WTC11 (cell line): ENCODE data around the gene AMMECR1L.

Experiments used
- CBFB ChIP-seq: sonication (generic); formaldehyde crosslinking; IDR thresholded peaks from 2 replicates; pipeline ENCODE4 v1.8.1; 2022; ENCODE audit warnings: mild to moderate bottlenecking, low read depth, missing genetic modification reagents
- SMAD3 ChIP-seq: sonication (generic); formaldehyde crosslinking; IDR thresholded peaks from 2 replicates; pipeline ENCODE4 v1.8.0; 2022; ENCODE audit warnings: missing genetic modification reagents, mild to moderate bottlenecking, borderline replicate concordance
- SOX15 ChIP-seq: fragments of 250-450 bp; sonication (Bioruptor Pico); IDR thresholded peaks from 2 replicates; pipeline ENCODE4 v1.9.0; 2021; ENCODE audit warnings: mild to moderate bottlenecking
- TEAD4 ChIP-seq: sonication (generic); formaldehyde crosslinking; IDR thresholded peaks from 2 replicates; pipeline ENCODE4 v1.8.0; 2022; ENCODE audit warnings: mild to moderate bottlenecking, missing genetic modification reagents
- ZNF219 ChIP-seq: sonication (generic); formaldehyde crosslinking; IDR thresholded peaks from 2 replicates; pipeline ENCODE4 v1.8.0; 2023; ENCODE audit warnings: missing genetic modification reagents, mild to moderate bottlenecking, borderline replicate concordance
- TF ChIP-seq, protein P1 (sequence below): fragments of 200-600 bp; IDR thresholded peaks from 2 replicates; pipeline ENCODE4 v1.8.0; 2022; ENCODE audit warnings: antibody characterized with exemption
- TF ChIP-seq, protein P2 (sequence below): sonication (generic); formaldehyde crosslinking; IDR thresholded peaks from 2 replicates; pipeline ENCODE4 v1.8.1; 2022; ENCODE audit warnings: mild to moderate bottlenecking, moderate library complexity, missing genetic modification reagents
- TF ChIP-seq, protein P3 (sequence below): sonication (generic); formaldehyde crosslinking; IDR thresholded peaks from 2 replicates; pipeline ENCODE4 v1.8.0; 2022; ENCODE audit warnings: mild to moderate bottlenecking, missing genetic modification reagents
- TF ChIP-seq, protein P4 (sequence below): sonication (generic); formaldehyde crosslinking; IDR thresholded peaks from 2 replicates; pipeline ENCODE4 v1.8.0; 2023; ENCODE audit warnings: mild to moderate bottlenecking, missing genetic modification reagents

DNA sequence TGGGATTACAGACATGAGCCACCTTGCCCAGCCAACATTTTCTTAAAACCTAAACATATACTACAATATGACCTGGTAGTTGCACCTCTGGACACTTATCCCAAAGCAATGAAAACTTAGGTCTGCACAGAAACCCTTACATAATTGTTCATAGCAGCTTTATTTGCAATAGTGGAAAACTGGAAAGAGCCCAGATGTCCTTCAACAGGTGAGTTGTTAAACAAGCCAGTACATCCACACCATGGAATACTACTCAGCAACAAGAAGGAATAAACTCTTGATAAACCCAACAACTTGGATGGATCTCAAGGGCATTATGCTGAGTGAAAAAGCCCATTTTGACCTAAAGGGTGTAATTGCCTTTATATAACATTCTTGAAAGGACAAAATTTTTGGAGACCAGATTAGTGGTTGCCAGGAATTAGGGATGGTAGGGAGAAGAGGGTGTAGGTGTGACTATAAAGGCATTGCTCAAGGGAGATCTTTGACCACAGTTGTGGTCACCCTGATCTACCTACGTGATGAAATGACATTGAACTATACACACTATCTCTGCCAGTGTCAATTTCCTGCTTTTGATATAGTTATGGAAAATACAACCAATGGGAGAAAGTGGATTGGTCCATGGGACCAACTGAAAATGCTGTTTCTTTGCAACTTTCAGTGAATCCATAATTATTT is 11.9 kb upstream of the AMMECR1L start:
- TF ChIP-seq, protein P1, sequence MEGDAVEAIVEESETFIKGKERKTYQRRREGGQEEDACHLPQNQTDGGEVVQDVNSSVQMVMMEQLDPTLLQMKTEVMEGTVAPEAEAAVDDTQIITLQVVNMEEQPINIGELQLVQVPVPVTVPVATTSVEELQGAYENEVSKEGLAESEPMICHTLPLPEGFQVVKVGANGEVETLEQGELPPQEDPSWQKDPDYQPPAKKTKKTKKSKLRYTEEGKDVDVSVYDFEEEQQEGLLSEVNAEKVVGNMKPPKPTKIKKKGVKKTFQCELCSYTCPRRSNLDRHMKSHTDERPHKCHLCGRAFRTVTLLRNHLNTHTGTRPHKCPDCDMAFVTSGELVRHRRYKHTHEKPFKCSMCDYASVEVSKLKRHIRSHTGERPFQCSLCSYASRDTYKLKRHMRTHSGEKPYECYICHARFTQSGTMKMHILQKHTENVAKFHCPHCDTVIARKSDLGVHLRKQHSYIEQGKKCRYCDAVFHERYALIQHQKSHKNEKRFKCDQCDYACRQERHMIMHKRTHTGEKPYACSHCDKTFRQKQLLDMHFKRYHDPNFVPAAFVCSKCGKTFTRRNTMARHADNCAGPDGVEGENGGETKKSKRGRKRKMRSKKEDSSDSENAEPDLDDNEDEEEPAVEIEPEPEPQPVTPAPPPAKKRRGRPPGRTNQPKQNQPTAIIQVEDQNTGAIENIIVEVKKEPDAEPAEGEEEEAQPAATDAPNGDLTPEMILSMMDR: no peak
- TF ChIP-seq, protein P2, sequence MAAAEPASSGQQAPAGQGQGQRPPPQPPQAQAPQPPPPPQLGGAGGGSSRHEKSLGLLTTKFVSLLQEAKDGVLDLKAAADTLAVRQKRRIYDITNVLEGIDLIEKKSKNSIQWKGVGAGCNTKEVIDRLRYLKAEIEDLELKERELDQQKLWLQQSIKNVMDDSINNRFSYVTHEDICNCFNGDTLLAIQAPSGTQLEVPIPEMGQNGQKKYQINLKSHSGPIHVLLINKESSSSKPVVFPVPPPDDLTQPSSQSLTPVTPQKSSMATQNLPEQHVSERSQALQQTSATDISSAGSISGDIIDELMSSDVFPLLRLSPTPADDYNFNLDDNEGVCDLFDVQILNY (CRISPR knock-in tag): no peak
- TF ChIP-seq, protein P3, sequence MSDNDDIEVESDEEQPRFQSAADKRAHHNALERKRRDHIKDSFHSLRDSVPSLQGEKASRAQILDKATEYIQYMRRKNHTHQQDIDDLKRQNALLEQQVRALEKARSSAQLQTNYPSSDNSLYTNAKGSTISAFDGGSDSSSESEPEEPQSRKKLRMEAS (CRISPR knock-in tag): no peak
- TF ChIP-seq TEAD4 (CRISPR knock-in tag) (no peak), SMAD3 (no peak), SOX15 (CRISPR knock-in tag) (no peak), ZNF219 (no peak), CBFB (no peak)
- TF ChIP-seq, protein P4, sequence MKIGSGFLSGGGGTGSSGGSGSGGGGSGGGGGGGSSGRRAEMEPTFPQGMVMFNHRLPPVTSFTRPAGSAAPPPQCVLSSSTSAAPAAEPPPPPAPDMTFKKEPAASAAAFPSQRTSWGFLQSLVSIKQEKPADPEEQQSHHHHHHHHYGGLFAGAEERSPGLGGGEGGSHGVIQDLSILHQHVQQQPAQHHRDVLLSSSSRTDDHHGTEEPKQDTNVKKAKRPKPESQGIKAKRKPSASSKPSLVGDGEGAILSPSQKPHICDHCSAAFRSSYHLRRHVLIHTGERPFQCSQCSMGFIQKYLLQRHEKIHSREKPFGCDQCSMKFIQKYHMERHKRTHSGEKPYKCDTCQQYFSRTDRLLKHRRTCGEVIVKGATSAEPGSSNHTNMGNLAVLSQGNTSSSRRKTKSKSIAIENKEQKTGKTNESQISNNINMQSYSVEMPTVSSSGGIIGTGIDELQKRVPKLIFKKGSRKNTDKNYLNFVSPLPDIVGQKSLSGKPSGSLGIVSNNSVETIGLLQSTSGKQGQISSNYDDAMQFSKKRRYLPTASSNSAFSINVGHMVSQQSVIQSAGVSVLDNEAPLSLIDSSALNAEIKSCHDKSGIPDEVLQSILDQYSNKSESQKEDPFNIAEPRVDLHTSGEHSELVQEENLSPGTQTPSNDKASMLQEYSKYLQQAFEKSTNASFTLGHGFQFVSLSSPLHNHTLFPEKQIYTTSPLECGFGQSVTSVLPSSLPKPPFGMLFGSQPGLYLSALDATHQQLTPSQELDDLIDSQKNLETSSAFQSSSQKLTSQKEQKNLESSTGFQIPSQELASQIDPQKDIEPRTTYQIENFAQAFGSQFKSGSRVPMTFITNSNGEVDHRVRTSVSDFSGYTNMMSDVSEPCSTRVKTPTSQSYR (CRISPR knock-in tag): no peak
